GM23338 (cell line): ENCODE measurements around the gene PTPRH. TPM values are rescaled to one million over a fixed set of nuclear protein-coding genes. Genes with fewer than 3 reads are reported as not detected.
A peak's percentile ranks its signal among the peaks of the same experiment; 100 is the strongest.

Experiments used
- ATAC-seq: fragments of 200-7000 bp; cut with Tn5 transposase; 3 replicates; pipeline ENCODE4 v1.9.1; 2020
- DNase-seq: peaks from one replicate; pipeline ENCODE4 v3.0.0-alpha.2; 2015; ENCODE audit warnings: low spot score
- H2AFZ ChIP-seq: fragments of 200-600 bp; sonication (generic); 2 replicates; pipeline ENCODE4 v1.8.0; 2016; ENCODE audit warnings: antibody characterized with exemption, mild to moderate bottlenecking, moderate library complexity
- H3F3A ChIP-seq: fragments of 200-600 bp; sonication (generic); replicated peaks from 2 replicates; pipeline ENCODE4 v1.8.0; 2017; ENCODE audit warnings: antibody characterized with exemption, mixed run types, low read depth
- H3K27ac ChIP-seq: fragments of 200-600 bp; sonication (generic); 2 replicates; pipeline ENCODE4 v1.6.1; 2016; ENCODE audit warnings: low read depth
- H3K27me3 ChIP-seq: fragments of 200-600 bp; sonication (generic); 2 replicates; pipeline ENCODE4 v1.8.0; 2016; ENCODE audit warnings: mild to moderate bottlenecking, mixed run types, moderate library complexity; ENCODE audit not compliant: insufficient read depth
- H3K36me3 ChIP-seq: fragments of 200-600 bp; sonication (generic); 2 replicates; pipeline ENCODE4 v1.8.0; 2016; ENCODE audit warnings: mild to moderate bottlenecking; ENCODE audit not compliant: insufficient read depth
- H3K4me1 ChIP-seq: fragments of 200-600 bp; sonication (generic); 2 replicates; pipeline ENCODE4 v1.8.0; 2016; ENCODE audit warnings: mild to moderate bottlenecking, moderate library complexity; ENCODE audit not compliant: insufficient read depth
- H3K4me2 ChIP-seq: fragments of 200-600 bp; sonication (generic); 2 replicates; pipeline ENCODE4 v1.7.1; 2017; ENCODE audit warnings: mixed run types
- H3K4me3 ChIP-seq: fragments of 200-600 bp; sonication (generic); 2 replicates; pipeline ENCODE4 v1.6.1; 2016; ENCODE audit warnings: mixed run types
- H3K79me2 ChIP-seq: fragments of 200-600 bp; sonication (generic); replicated peaks from 2 replicates; pipeline ENCODE4 v1.8.0; 2017; ENCODE audit warnings: mild to moderate bottlenecking; ENCODE audit not compliant: insufficient read depth
- H3K9me2 ChIP-seq: fragments of 200-600 bp; sonication (generic); 2 replicates; pipeline ENCODE4 v1.8.0; 2017; ENCODE audit not compliant: insufficient read depth
- H4K20me1 ChIP-seq: fragments of 200-600 bp; sonication (generic); replicated peaks from 2 replicates; pipeline ENCODE4 v1.8.0; 2017; ENCODE audit warnings: mild to moderate bottlenecking; ENCODE audit not compliant: insufficient read depth
- H3K27ac Mint-ChIP-seq: 2 replicates; pipeline ENCODE4 v1.8.0; 2020; ENCODE audit warnings: inconsistent platforms, mild to moderate bottlenecking, moderate library complexity, mixed read lengths
- H3K27me3 Mint-ChIP-seq: 3 replicates; pipeline ENCODE4 v1.8.0; 2022; ENCODE audit warnings: low read depth, mild to moderate bottlenecking, moderate library complexity, mixed read lengths, inconsistent platforms; ENCODE audit not compliant: insufficient read depth, poor library complexity
- H3K36me3 Mint-ChIP-seq: 3 replicates; pipeline ENCODE4 v1.8.0; 2021; ENCODE audit warnings: low read depth, mild to moderate bottlenecking, inconsistent platforms, moderate library complexity, mixed read lengths
- H3K4me1 Mint-ChIP-seq: 3 replicates; pipeline ENCODE4 v1.8.0; 2020; ENCODE audit warnings: mild to moderate bottlenecking, inconsistent platforms, mixed read lengths
- H3K4me3 Mint-ChIP-seq: 3 replicates; pipeline ENCODE4 v1.8.0; 2021; ENCODE audit warnings: moderate library complexity, mild to moderate bottlenecking, inconsistent platforms, mixed read lengths
- H3K9me3 Mint-ChIP-seq: 3 replicates; pipeline ENCODE4 v1.8.0; 2020; ENCODE audit warnings: moderate library complexity, mild to moderate bottlenecking, inconsistent platforms, mixed read lengths
- EZH2 ChIP-seq: fragments of 200-600 bp; sonication (generic); IDR thresholded peaks from one replicate; pipeline ENCODE4 v1.8.0; 2017; ENCODE audit warnings: antibody characterized with exemption, mild to moderate bottlenecking, low read depth; ENCODE audit not compliant: unreplicated experiment
- JUNB ChIP-seq: IDR thresholded peaks from one replicate; pipeline ENCODE4 v1.6.1; 2016; ENCODE audit warnings: antibody characterized with exemption; ENCODE audit not compliant: unreplicated experiment
- NANOG ChIP-seq: IDR thresholded peaks from 2 replicates; pipeline ENCODE4 v1.6.1; 2016; ENCODE audit warnings: antibody characterized with exemption, borderline replicate concordance
- POLR2AphosphoS5 ChIP-seq: IDR thresholded peaks from 2 replicates; pipeline ENCODE4 v1.6.1; 2016; ENCODE audit warnings: antibody characterized with exemption, low read depth
- STAT1 ChIP-seq: IDR thresholded peaks from one replicate; pipeline ENCODE4 v1.6.1; 2016; ENCODE audit warnings: antibody characterized with exemption; ENCODE audit not compliant: unreplicated experiment
- ZNF114 ChIP-seq: fragments of 250-450 bp; sonication (Bioruptor Pico); IDR thresholded peaks from 2 replicates; pipeline ENCODE4 v1.5.0; 2020; ENCODE audit warnings: mild to moderate bottlenecking, moderate library complexity
- ZNF331 ChIP-seq: fragments of 250-450 bp; sonication (Bioruptor Pico); IDR thresholded peaks from 2 replicates; pipeline ENCODE4 v1.5.0; 2020; ENCODE audit warnings: low read depth, mild to moderate bottlenecking, moderate library complexity
- polyA plus RNA-seq: library from polyadenylated mRNA; unstranded; fragments of >200 nt; fragmentation: Nextera tagmentation; extraction: Ambion mirVana; gene quantifications from 2 replicates; pipeline ENCODE4 v1.2.1, GENCODE V29; 2016
- total RNA-seq: library from RNA; depleted of rRNA; stranded (reverse); fragments of >200 nt; shearing (Covaris generic); gene quantifications from 2 replicates; pipeline ENCODE4 v1.2.3, GENCODE V29; 2014
- TF ChIP-seq, protein P1 (sequence below), 2 experiments: fragments of 200-600 bp in 1 of 2; sonication (generic) in 1 of 2; conservative IDR thresholded peaks; 2 replicates each; pipeline versions ENCODE4 v1.5.1 to v1.6.1; 2016 to 2017; ENCODE audit warnings: antibody characterized with exemption in 2 of 2, low read depth in 2 of 2, mild to moderate bottlenecking in 2 of 2, moderate library complexity in 1 of 2
- TF ChIP-seq, protein P2 (sequence below): fragments of 250-450 bp; sonication (Bioruptor Pico); IDR thresholded peaks from 2 replicates; pipeline ENCODE4 v1.5.0; 2020; ENCODE audit warnings: mild to moderate bottlenecking, moderate library complexity

Gene PTPRH
- total and polyA plus RNA-seq, 2 experiments from 2014 or later, result 0.16 to 2.1 TPM

DNA sequence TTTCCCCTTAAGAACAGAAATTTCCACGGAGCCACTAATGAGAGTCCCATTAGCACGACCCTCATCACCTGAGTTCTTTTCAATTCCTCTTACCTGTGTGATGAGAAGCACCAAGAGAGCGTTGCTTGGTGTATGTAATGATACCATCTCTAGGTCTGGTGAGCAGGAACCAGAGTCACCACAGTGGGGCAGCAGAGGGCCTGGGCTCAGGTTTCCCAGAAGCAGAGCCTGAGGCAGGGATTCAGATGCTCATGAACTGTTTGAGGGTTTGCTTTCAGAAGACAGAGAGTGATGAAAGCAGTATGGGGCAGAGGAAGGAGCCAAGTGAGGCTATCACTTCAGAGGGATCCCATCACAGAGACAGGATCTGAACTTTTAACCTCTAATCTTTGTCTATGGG lies 3.1 kb upstream of the PTPRH start:
- Mint-ChIP-seq H3K4me1 (peaks cover 5% of the 10 kb centered on the region; the same call in 1 of the 3 replicates), H3K27ac (no peak overlapping the region), H3K9me3 (peaks cover 56% of the 10 kb centered on the region), H3K27me3 (peaks cover 19% of the 10 kb centered on the region), H3K4me3 (no peak overlapping the region), H3K36me3 (peaks cover 13% of the 10 kb centered on the region)
- H3K4me2 ChIP-seq, result no peak overlapping the region
- no peaks in the 10 kb centered on the region for H3K9me2 ChIP-seq
- H4K20me1 ChIP-seq, result peaks cover 2% of the 10 kb centered on the region; the same call in 1 of the 2 replicates
- peak; percentile 44 for DNase-seq
- no peak overlapping the region for H3K27ac ChIP-seq
- H3K27me3 ChIP-seq, result no peaks in the 10 kb centered on the region
- TF ChIP-seq POLR2AphosphoS5, result no peak
- no peak for TF ChIP-seq STAT1
- no peak for TF ChIP-seq ZNF114 (CRISPR knock-in tag)
- TF ChIP-seq, protein P1, sequence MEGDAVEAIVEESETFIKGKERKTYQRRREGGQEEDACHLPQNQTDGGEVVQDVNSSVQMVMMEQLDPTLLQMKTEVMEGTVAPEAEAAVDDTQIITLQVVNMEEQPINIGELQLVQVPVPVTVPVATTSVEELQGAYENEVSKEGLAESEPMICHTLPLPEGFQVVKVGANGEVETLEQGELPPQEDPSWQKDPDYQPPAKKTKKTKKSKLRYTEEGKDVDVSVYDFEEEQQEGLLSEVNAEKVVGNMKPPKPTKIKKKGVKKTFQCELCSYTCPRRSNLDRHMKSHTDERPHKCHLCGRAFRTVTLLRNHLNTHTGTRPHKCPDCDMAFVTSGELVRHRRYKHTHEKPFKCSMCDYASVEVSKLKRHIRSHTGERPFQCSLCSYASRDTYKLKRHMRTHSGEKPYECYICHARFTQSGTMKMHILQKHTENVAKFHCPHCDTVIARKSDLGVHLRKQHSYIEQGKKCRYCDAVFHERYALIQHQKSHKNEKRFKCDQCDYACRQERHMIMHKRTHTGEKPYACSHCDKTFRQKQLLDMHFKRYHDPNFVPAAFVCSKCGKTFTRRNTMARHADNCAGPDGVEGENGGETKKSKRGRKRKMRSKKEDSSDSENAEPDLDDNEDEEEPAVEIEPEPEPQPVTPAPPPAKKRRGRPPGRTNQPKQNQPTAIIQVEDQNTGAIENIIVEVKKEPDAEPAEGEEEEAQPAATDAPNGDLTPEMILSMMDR (conservative IDR thresholded peaks at IDR 0.05; ENCODE audit: low read depth in 2 of 2), result peak; percentile 51 to 58
- no peaks in the 10 kb centered on the region for H3K36me3 ChIP-seq
- no peaks in the 10 kb centered on the region for H3K79me2 ChIP-seq
- H3K4me3 ChIP-seq, result no peak overlapping the region
- H3K4me1 ChIP-seq, result peaks cover 4% of the 10 kb centered on the region; the same call in 1 of the 2 replicates
- H2AFZ ChIP-seq, result no peak overlapping the region
- H3F3A ChIP-seq, result 0 out of 2 replicates have a peak, but pooled peaks cover 6% of the 10 kb centered on the region
- no peak for ATAC-seq

DNA sequence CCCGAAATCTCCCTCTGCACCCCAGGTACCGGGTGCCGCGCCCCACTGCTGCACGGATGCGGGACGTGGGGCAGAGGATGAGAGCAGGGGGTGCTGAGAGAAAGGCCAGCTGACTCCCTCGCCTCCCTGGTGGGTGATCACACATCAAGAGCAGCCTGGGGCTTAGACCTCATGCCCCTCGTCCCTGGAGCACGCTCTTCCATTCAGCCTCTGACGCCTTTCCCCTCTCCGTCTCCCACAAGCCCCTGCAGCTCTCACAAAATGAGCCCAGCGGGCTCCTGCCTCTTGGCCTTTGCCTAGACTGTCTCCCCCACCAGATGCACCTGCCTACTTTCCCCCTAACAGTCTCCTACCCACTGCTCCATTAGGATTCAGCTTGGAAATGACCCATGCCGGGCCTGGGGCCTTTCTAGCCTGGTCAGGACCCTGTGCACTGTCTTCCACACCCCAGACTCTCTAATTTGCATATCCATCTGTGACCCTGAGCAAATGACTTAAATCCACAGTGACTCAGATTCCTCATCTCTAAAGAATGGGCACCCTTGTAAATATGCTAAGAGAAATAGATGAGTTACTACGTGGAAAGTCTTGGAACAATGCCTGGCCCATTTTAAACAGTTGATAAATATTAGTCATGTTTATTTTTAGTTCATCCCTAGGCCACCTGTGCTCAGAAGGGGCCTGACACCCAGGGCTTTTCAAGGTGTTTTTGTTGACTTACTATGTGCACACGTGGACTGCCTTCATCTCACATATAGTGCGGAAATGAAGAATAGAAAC lies 582 bp upstream of the PTPRH start:
- no peaks in the 10 kb centered on the region for H3F3A ChIP-seq
- Mint-ChIP-seq H3K36me3 (peaks cover 6% of the 10 kb centered on the region), H3K27me3 (peaks cover 15% of the 10 kb centered on the region), H3K4me1 (peaks cover 10% of the 10 kb centered on the region), H3K27ac (no peak overlapping the region), H3K4me3 (no peak overlapping the region), H3K9me3 (peaks cover 35% of the 10 kb centered on the region)
- H2AFZ ChIP-seq, result no peak overlapping the region
- H3K79me2 ChIP-seq, result no peaks in the 10 kb centered on the region
- H3K27ac ChIP-seq, result no peak overlapping the region
- H4K20me1 ChIP-seq, result no peaks in the 10 kb centered on the region
- no peak for ATAC-seq
- H3K4me1 ChIP-seq, result no peaks in the 10 kb centered on the region
- no peak overlapping the region for H3K4me2 ChIP-seq
- H3K27me3 ChIP-seq, result no peaks in the 10 kb centered on the region
- no peaks in the 10 kb centered on the region for H3K9me2 ChIP-seq
- no peak for DNase-seq
- H3K4me3 ChIP-seq, result no peak overlapping the region
- H3K36me3 ChIP-seq, result no peaks in the 10 kb centered on the region
- TF ChIP-seq ZNF331 (no peak), STAT1 (no peak), JUNB (no peak), NANOG (no peak), EZH2 (no peak), POLR2AphosphoS5 (no peak)
- TF ChIP-seq, protein P1 (conservative IDR thresholded peaks at IDR 0.05; ENCODE audit: low read depth in 2 of 2), result no peak
- TF ChIP-seq, protein P2, sequence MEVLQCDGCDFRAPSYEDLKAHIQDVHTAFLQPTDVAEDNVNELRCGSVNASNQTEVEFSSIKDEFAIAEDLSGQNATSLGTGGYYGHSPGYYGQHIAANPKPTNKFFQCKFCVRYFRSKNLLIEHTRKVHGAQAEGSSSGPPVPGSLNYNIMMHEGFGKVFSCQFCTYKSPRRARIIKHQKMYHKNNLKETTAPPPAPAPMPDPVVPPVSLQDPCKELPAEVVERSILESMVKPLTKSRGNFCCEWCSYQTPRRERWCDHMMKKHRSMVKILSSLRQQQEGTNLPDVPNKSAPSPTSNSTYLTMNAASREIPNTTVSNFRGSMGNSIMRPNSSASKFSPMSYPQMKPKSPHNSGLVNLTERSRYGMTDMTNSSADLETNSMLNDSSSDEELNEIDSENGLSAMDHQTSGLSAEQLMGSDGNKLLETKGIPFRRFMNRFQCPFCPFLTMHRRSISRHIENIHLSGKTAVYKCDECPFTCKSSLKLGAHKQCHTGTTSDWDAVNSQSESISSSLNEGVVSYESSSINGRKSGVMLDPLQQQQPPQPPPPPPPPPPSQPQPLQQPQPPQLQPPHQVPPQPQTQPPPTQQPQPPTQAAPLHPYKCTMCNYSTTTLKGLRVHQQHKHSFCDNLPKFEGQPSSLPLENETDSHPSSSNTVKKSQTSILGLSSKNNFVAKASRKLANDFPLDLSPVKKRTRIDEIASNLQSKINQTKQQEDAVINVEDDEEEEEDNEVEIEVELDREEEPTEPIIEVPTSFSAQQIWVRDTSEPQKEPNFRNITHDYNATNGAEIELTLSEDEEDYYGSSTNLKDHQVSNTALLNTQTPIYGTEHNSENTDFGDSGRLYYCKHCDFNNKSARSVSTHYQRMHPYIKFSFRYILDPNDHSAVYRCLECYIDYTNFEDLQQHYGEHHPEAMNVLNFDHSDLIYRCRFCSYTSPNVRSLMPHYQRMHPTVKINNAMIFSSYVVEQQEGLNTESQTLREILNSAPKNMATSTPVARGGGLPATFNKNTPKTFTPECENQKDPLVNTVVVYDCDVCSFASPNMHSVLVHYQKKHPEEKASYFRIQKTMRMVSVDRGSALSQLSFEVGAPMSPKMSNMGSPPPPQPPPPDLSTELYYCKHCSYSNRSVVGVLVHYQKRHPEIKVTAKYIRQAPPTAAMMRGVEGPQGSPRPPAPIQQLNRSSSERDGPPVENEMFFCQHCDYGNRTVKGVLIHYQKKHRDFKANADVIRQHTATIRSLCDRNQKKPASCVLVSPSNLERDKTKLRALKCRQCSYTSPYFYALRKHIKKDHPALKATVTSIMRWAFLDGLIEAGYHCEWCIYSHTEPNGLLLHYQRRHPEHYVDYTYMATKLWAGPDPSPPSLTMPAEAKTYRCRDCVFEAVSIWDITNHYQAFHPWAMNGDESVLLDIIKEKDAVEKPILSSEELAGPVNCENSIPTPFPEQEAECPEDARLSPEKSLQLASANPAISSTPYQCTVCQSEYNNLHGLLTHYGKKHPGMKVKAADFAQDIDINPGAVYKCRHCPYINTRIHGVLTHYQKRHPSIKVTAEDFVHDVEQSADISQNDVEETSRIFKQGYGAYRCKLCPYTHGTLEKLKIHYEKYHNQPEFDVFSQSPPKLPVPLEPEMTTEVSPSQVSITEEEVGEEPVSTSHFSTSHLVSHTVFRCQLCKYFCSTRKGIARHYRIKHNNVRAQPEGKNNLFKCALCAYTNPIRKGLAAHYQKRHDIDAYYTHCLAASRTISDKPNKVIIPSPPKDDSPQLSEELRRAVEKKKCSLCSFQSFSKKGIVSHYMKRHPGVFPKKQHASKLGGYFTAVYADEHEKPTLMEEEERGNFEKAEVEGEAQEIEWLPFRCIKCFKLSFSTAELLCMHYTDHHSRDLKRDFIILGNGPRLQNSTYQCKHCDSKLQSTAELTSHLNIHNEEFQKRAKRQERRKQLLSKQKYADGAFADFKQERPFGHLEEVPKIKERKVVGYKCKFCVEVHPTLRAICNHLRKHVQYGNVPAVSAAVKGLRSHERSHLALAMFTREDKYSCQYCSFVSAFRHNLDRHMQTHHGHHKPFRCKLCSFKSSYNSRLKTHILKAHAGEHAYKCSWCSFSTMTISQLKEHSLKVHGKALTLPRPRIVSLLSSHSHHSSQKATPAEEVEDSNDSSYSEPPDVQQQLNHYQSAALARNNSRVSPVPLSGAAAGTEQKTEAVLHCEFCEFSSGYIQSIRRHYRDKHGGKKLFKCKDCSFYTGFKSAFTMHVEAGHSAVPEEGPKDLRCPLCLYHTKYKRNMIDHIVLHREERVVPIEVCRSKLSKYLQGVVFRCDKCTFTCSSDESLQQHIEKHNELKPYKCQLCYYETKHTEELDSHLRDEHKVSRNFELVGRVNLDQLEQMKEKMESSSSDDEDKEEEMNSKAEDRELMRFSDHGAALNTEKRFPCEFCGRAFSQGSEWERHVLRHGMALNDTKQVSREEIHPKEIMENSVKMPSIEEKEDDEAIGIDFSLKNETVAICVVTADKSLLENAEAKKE (CRISPR knock-in tag), result no peak
